GM10248 (cell line): Measurements from ENCODE around the gene RWDD3.

Experiments
- CTCF ChIA-PET: fragments of 300-600 bp; sonication (Branson Sonifier 250); formaldehyde crosslinking; extraction: SDS; loops from one replicate; lab custom pipeline; 2021; ENCODE audit warnings: antibody characterized with exemption; lab: Yijun Ruan, JAX
- POLR2A ChIA-PET: fragments of 350-650 bp; sonication (Branson Sonifier 250); formaldehyde crosslinking; extraction: SDS; loops from one replicate; lab custom pipeline; 2020; ENCODE audit warnings: antibody characterized with exemption; lab: Yijun Ruan, JAX
- DNase-seq: peaks from one replicate; pipeline ENCODE4 v3.0.0; 2012; ENCODE audit errors: extremely low spot score
- TF ChIP-seq, protein P1 (sequence below): IDR thresholded peaks from 2 replicates; pipeline ENCODE4 v1.5.1; 2012; ENCODE audit warnings: mild to moderate bottlenecking, low read depth; ENCODE audit errors: extremely low read depth, missing control alignments, control extremely low read depth

RWDD3 gene

DNA sequence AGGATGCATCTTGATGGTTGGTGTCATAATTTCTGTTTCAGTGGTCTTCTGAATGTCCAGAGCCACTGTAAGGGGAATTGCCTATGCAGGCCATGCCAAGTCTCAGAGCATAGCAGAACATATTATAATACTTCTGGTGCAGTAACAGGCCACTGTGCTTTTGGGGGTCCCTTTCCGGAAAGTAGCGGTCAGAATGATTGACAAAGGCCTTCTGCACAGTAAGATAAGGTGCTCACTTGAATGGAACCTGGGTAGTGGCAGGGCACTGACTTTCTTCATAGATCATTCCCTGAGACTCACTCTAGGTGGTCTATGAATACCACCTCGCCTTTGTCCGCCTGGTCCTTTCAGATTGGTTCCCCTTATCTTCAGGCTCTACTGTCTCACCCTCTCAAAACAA lies 28.9 kb downstream of the RWDD3 start:
- DNase-seq, result no peak
- TF ChIP-seq, protein P1, sequence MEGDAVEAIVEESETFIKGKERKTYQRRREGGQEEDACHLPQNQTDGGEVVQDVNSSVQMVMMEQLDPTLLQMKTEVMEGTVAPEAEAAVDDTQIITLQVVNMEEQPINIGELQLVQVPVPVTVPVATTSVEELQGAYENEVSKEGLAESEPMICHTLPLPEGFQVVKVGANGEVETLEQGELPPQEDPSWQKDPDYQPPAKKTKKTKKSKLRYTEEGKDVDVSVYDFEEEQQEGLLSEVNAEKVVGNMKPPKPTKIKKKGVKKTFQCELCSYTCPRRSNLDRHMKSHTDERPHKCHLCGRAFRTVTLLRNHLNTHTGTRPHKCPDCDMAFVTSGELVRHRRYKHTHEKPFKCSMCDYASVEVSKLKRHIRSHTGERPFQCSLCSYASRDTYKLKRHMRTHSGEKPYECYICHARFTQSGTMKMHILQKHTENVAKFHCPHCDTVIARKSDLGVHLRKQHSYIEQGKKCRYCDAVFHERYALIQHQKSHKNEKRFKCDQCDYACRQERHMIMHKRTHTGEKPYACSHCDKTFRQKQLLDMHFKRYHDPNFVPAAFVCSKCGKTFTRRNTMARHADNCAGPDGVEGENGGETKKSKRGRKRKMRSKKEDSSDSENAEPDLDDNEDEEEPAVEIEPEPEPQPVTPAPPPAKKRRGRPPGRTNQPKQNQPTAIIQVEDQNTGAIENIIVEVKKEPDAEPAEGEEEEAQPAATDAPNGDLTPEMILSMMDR, result no peak
- POLR2A ChIA-PET, result interaction anchor here (0.6 kb wide), 1 partner anchor 17 kb away, joined by 3 read pairs; no protein-coding TSS in a partner anchor
- CTCF ChIA-PET, result no interaction called here

DNA sequence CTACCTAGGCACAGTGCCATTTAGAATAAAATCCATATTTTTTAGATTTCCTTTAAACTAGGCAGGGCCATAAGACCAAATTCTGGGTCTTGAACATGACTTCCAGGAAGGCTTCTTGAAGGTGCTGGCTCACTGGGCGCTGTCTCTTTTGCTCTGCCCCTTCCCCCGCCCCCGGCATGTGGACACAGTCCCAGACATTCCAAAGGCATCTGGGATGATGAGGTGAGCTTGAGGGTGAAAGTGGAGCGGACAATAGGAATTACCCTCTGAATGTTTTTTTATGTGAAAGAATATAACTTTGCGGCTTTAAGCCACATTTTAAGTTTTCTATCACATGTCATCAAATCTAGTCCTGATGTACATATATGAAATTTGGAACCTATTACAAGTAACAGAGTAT lies 29.4 kb downstream of the RWDD3 start:
- CTCF ChIA-PET, result no interaction called here
- no peak for DNase-seq
- TF ChIP-seq, protein P1, result no peak
- POLR2A ChIA-PET, result interaction anchor here (0.6 kb wide), 1 partner anchor 16 kb away, joined by 3 read pairs; no protein-coding TSS in a partner anchor

DNA sequence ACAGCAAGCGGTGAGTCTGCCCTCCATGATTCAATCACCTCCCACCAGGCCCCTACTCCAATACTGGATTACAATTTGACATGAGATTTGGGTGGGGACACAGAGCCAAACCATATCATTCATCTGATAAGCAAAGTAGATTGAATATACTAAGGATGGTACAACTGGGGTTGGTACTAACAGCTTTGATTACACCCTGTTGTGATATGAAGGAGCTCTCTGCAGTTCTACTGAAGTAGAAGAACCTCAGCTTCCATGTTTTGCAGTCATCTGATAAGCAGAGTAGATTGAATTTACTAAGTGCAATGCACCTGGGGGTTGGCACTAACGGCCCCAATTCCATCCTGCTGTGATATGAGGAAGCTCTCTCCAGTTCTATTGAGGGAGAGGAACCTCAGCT lies 31.1 kb downstream of the RWDD3 start:
- POLR2A ChIA-PET, result no interaction called here

DNA sequence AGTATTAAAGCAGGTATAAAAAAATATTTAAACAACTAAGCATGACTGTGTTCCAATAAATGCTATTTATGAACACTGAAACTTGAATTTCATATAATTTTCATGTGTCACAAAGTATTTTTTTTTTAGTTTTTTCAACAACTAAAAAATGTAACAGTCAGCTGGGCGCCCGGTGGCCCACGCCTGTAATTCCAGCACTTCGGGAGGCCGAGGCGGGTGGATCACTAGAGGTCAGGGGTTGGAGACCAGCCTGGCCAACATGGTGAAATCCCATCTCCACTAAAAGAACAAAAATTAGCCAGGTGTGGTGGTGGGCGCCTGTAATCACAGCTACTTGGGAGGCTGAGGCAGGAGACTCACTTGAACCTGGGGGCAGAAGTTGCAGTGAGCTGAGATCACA lies 42.4 kb downstream of the RWDD3 start:
- POLR2A ChIA-PET, result no interaction called here
- CTCF ChIA-PET, result no interaction called here
- no peak for DNase-seq
- TF ChIP-seq, protein P1, result no peak

More for the DNA sequence above, 31.1 kb downstream of the RWDD3 start:
- TF ChIP-seq, protein P1, result no peak
- CTCF ChIA-PET, result no interaction called here
- no peak for DNase-seq

DNA sequence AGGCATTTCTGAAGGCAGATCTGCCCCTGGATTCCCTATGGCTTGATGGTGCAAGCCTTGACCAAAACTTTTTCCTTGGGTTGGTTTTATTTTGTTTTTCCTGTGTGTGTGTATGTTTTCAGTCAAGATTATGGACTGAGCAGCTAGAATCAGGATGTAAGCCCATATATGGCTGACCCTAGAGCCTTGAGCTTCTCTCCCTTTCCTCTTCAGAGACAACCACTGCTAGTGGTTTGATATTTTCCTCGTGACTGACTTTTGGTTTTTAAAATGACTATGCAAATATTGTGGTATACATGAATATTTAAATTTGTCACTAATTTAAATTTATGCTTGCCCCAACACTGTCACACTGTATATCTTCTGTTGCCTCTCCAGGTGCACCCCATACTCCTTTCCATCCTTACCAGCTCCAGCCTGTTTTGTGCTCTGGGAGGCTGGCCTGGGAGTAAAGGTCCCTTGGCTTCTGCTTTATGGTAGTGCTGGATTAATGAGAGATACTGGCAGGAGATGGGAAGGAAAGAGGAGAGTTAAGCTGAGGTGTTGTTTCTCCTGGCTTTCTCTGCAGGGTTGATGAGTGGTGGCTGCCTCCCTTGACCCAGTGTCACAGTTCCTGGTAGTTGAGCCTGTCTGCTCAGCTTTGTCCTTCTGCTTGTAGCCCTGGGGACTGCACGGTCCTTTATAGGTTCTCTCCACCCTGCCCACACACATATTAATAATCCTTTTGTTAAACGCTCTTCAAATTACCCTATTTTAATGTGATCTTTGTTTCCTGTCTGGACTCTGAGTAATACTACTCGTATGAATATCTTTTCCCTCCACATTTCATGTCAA lies 44.4 kb downstream of the RWDD3 start:
- no peak for DNase-seq
- POLR2A ChIA-PET, result no interaction called here
- TF ChIP-seq, protein P1, result no peak
- CTCF ChIA-PET, result interaction anchor here (0.8 kb wide), 1 partner anchor 25 kb away, joined by 3 read pairs; no protein-coding TSS in a partner anchor

DNA sequence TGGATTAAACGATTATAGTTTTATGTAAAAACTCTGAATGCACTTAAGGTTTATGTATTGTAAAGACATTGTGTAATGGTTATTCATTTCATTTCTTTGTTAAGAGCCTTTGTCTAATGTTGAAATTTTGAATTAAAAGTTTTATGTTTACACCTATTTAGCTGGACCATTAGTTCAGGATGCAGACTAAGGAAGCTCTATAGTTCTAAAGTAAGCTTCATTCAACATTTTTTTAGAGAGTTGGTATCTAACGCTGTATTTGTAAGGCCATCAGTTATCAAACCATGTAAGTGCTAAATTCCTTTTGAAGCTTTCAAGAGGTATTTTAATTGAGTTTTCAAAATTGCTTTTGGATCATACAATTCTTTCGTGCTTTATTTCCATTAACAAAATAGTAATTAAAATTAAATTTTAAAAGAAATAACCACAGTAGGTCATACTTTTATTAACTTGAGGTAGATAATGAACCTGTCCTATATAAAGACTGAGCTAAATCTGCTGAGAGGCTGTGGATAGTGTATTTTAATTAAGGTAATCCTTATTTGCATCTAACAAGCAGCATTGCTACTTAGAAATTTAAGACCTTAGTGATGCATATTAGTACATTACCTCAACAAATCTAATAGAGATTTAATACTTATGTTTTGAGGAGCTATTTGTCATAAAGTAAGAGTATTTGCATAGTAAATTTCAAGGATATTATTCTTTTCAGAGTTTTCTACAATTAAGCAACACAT lies 47.9 kb downstream of the RWDD3 start:
- no peak for DNase-seq
- CTCF ChIA-PET, result interaction anchor here (1.2 kb wide), 1 partner anchor 48 kb away, joined by 3 read pairs; the partner anchor contains the start of gene RWDD3
- TF ChIP-seq, protein P1, result no peak
- POLR2A ChIA-PET, result no interaction called here
